ENCODE measurements around the gene UBR4. TPM values are rescaled to one million over a fixed set of nuclear protein-coding genes. Genes with fewer than 3 reads are reported as not detected.

Gene UBR4
- total RNA-seq, 2 experiments from 2014 or later = 121 to 126 TPM

DNA sequence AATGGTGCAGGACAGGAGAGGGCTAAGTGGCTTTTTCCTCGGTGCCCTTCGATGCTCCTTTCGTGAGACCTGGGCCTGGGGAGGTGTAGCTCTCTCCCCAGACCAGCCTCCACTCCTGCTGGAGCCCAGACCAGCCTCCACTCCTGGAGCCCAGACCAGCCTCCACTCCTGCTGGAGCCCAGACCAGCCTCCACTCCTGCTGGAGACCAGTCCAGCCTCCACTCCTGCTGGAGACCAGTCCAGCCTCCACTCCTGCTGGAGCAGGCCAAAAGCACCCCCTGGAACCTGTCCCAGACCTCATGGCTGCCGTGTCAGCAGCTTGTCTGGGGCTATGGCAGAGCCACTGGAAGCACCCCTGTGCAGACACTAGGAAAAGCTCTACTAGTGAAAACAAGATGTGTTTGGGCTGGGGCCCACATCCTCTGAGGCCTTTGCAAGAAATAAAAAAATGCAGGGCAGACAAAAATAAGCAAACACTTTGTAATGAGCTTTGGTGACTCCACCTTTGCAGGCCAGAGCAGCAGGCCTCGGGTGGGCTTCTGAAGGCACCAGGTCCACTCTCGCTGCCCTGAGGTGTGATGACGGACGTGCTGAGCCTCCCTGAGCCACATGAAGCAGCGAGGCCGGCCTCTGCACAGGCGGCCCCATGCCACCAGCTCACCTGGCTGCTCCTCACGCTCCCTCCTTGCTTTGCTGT is 137.6 kb downstream of the UBR4 start:
- Histone ChIP-seq H3K36me3 (ENCODE audit: insufficient read depth, low read length) (peaks cover 46% of the 10 kb centered on the region), H3K9me2 (ENCODE audit: insufficient read depth, low read length) (no peaks in the 10 kb centered on the region), H4K20me1 (ENCODE audit: insufficient read depth, low read length) (no peaks in the 10 kb centered on the region), H3K4me3 (ENCODE audit: low read depth, low read length, poor library complexity, severe bottlenecking) (no peak overlapping the region), H3K9me3 (ENCODE audit: low read length) (no peaks in the 10 kb centered on the region), H3K4me2 (ENCODE audit: low read length) (no peak overlapping the region), H3K4me1 (ENCODE audit: insufficient read depth, low read length, poor library complexity, severe bottlenecking) (no peaks in the 10 kb centered on the region), H2AFZ (ENCODE audit: low read length) (no peak overlapping the region), H3K79me2 (ENCODE audit: insufficient read depth, low read depth, low read length) (no peaks in the 10 kb centered on the region), H3K27ac (ENCODE audit: low read depth, low read length, poor library complexity, severe bottlenecking) (no peak overlapping the region)
- ChIA-PET CTCF (ENCODE audit: unreplicated experiment) (no interaction called here), POLR2A (no interaction called here)
- intact Hi-C loops (cut with micrococcal nuclease; ENCODE audit: unreplicated experiment) = no loop called here
- no TSS peak for BruUV-seq (replicated peaks)
- DNase-seq (ENCODE audit: low spot score) = no peak
- no peak for TF ChIP-seq CTCF (conservative IDR thresholded peaks at IDR 0.05; ENCODE audit: low read length)
- no peak for TF ChIP-seq EZH2phosphoT487 (IDR thresholded peaks at IDR 0.05; ENCODE audit: borderline replicate concordance, low read depth, low read length)

- Histone ChIP-seq H3K27ac (ENCODE audit: low read depth, low read length, poor library complexity, severe bottlenecking) (no peak overlapping the region), H3K9me2 (ENCODE audit: insufficient read depth, low read length) (no peaks in the 10 kb centered on the region), H3K36me3 (ENCODE audit: insufficient read depth, low read length) (peaks cover 40% of the 10 kb centered on the region), H3K9me3 (ENCODE audit: low read length) (no peaks in the 10 kb centered on the region), H4K20me1 (ENCODE audit: insufficient read depth, low read length) (no peaks in the 10 kb centered on the region), H3K4me1 (ENCODE audit: insufficient read depth, low read length, poor library complexity, severe bottlenecking) (no peaks in the 10 kb centered on the region), H2AFZ (ENCODE audit: low read length) (no peak overlapping the region), H3K79me2 (ENCODE audit: insufficient read depth, low read depth, low read length) (no peaks in the 10 kb centered on the region), H3K4me3 (ENCODE audit: low read depth, low read length, poor library complexity, severe bottlenecking) (no peak overlapping the region), H3K4me2 (ENCODE audit: low read length) (no peak overlapping the region)
- CTCF ChIA-PET (ENCODE audit: unreplicated experiment) = no interaction called here
- DNase-seq (ENCODE audit: low spot score) = no peak
- POLR2A ChIA-PET = no interaction called here
- no peak for TF ChIP-seq EZH2phosphoT487 (IDR thresholded peaks at IDR 0.05; ENCODE audit: borderline replicate concordance, low read depth, low read length)
- no peak for TF ChIP-seq CTCF (conservative IDR thresholded peaks at IDR 0.05; ENCODE audit: low read length)
- intact Hi-C loops (cut with micrococcal nuclease; ENCODE audit: unreplicated experiment) = no loop called here
- no TSS peak for BruUV-seq (replicated peaks)
These were observed 138.3 kb downstream of the UBR4 start for GRCh38 chr1:19071674-19072281.

GRCh38 chr1:19070891-19071621 is 139.0 kb downstream of the UBR4 start:
- Histone ChIP-seq H3K4me2 (ENCODE audit: low read length) (no peak overlapping the region), H4K20me1 (ENCODE audit: insufficient read depth, low read length) (no peaks in the 10 kb centered on the region), H3K9me2 (ENCODE audit: insufficient read depth, low read length) (no peaks in the 10 kb centered on the region), H3K79me2 (ENCODE audit: insufficient read depth, low read depth, low read length) (no peaks in the 10 kb centered on the region), H3K4me3 (ENCODE audit: low read depth, low read length, poor library complexity, severe bottlenecking) (no peak overlapping the region), H2AFZ (ENCODE audit: low read length) (no peak overlapping the region), H3K36me3 (ENCODE audit: insufficient read depth, low read length) (peaks cover 33% of the 10 kb centered on the region), H3K9me3 (ENCODE audit: low read length) (no peaks in the 10 kb centered on the region), H3K27ac (ENCODE audit: low read depth, low read length, poor library complexity, severe bottlenecking) (no peak overlapping the region), H3K4me1 (ENCODE audit: insufficient read depth, low read length, poor library complexity, severe bottlenecking) (no peaks in the 10 kb centered on the region)
- no peak for DNase-seq (ENCODE audit: low spot score)
- intact Hi-C loops (cut with micrococcal nuclease; ENCODE audit: unreplicated experiment) = no loop called here
- BruUV-seq (replicated peaks) = no TSS peak
- POLR2A ChIA-PET = no interaction called here
- CTCF ChIA-PET (ENCODE audit: unreplicated experiment) = no interaction called here
- TF ChIP-seq EZH2phosphoT487 (IDR thresholded peaks at IDR 0.05; ENCODE audit: borderline replicate concordance, low read depth, low read length) = no peak
- no peak for TF ChIP-seq CTCF (conservative IDR thresholded peaks at IDR 0.05; ENCODE audit: low read length)

All from OCI-LY7 (cell line).